ENCODE data around the gene CLEC4G.

GRCh38 chr19:7730286-7731217 lies 1.4 kb downstream of the CLEC4G start:
- TF ChIP-seq POLR2A (IDR thresholded peaks at IDR 0.05), result no peak
- TF ChIP-seq, protein P1, sequence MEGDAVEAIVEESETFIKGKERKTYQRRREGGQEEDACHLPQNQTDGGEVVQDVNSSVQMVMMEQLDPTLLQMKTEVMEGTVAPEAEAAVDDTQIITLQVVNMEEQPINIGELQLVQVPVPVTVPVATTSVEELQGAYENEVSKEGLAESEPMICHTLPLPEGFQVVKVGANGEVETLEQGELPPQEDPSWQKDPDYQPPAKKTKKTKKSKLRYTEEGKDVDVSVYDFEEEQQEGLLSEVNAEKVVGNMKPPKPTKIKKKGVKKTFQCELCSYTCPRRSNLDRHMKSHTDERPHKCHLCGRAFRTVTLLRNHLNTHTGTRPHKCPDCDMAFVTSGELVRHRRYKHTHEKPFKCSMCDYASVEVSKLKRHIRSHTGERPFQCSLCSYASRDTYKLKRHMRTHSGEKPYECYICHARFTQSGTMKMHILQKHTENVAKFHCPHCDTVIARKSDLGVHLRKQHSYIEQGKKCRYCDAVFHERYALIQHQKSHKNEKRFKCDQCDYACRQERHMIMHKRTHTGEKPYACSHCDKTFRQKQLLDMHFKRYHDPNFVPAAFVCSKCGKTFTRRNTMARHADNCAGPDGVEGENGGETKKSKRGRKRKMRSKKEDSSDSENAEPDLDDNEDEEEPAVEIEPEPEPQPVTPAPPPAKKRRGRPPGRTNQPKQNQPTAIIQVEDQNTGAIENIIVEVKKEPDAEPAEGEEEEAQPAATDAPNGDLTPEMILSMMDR (IDR thresholded peaks at IDR 0.05), result no peak
